ENCODE results near the gene DGLUCY.
"Not testable (repeated sequence)": the region's sequence is repeated elsewhere in the genome, so short reads cannot be mapped to it uniquely, and the experiment has no call there.

The DGLUCY gene

GRCh38 chr14:91108941-91109611, 4.8 kb upstream of the DGLUCY start:
- DNase-seq, result peak in 1 of 2 donors; percentile 19

GRCh38 chr14:91111443-91111842, 2.4 kb upstream of the DGLUCY start:
- DNase-seq, result no peak

- no peak for DNase-seq
Measured at GRCh38 chr14:91112194-91112593, 1.7 kb upstream of the DGLUCY start.

GRCh38 chr14:91114079-91115065, 499 bp downstream of the DGLUCY start:
- DNase-seq, result peak; percentile 59 to 63

GRCh38 chr14:91115986-91116770, 2.3 kb downstream of the DGLUCY start:
- DNase-seq, result no peak

- peak; percentile 50 to 74 for DNase-seq
Measured at GRCh38 chr14:91116913-91117588, 3.2 kb downstream of the DGLUCY start.

- no peak for DNase-seq
Measured at GRCh38 chr14:91117960-91118359, 4.1 kb downstream of the DGLUCY start.

- no peak for DNase-seq
Measured at GRCh38 chr14:91118511-91119068, 4.7 kb downstream of the DGLUCY start.

- no peak for DNase-seq
Measured at GRCh38 chr14:91119556-91120311, 5.9 kb downstream of the DGLUCY start.

GRCh38 chr14:91123201-91123600, 9.3 kb downstream of the DGLUCY start:
- no peak for DNase-seq

- not testable (repeated sequence) for DNase-seq
Measured at GRCh38 chr14:91124406-91125270, 10.8 kb downstream of the DGLUCY start.

- DNase-seq, result no peak
Measured at GRCh38 chr14:91125271-91125660, 11.4 kb downstream of the DGLUCY start.

GRCh38 chr14:91125801-91126200, 11.9 kb downstream of the DGLUCY start:
- DNase-seq, result no peak

- DNase-seq, result no peak
Measured at GRCh38 chr14:91126761-91127160, 12.9 kb downstream of the DGLUCY start.

GRCh38 chr14:91127401-91127801, 13.5 kb downstream of the DGLUCY start:
- no peak for DNase-seq

GRCh38 chr14:91127924-91128323, 14.1 kb downstream of the DGLUCY start:
- no peak for DNase-seq

GRCh38 chr14:91128699-91129098, 14.8 kb downstream of the DGLUCY start:
- DNase-seq, result no peak

GRCh38 chr14:91129261-91129660, 15.4 kb downstream of the DGLUCY start:
- DNase-seq, result no peak

GRCh38 chr14:91135039-91135438, 21.2 kb downstream of the DGLUCY start:
- DNase-seq, result no peak

Measured in activated CD4-positive, alpha-beta T cell treated with anti-CD3 and anti-CD28 coated beads for 4 hours (primary cell).